ENCODE results near the gene TMEM60. TPM values are rescaled to one million over a fixed set of nuclear protein-coding genes. Genes with fewer than 3 reads are reported as not detected.

TMEM60 gene
- total and polyA plus RNA-seq, 11 donors: 5.4 to 16.3 (median 8.7) TPM

- WGBS, 4 donors: 74 to 83% (median 77%) methylated on average over 3 of the region's 3 CpGs
- no peaks in the 10 kb centered on the region for H3K27me3 ChIP-seq
- no peak for ATAC-seq
- TF ChIP-seq, protein P1, sequence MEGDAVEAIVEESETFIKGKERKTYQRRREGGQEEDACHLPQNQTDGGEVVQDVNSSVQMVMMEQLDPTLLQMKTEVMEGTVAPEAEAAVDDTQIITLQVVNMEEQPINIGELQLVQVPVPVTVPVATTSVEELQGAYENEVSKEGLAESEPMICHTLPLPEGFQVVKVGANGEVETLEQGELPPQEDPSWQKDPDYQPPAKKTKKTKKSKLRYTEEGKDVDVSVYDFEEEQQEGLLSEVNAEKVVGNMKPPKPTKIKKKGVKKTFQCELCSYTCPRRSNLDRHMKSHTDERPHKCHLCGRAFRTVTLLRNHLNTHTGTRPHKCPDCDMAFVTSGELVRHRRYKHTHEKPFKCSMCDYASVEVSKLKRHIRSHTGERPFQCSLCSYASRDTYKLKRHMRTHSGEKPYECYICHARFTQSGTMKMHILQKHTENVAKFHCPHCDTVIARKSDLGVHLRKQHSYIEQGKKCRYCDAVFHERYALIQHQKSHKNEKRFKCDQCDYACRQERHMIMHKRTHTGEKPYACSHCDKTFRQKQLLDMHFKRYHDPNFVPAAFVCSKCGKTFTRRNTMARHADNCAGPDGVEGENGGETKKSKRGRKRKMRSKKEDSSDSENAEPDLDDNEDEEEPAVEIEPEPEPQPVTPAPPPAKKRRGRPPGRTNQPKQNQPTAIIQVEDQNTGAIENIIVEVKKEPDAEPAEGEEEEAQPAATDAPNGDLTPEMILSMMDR (IDR thresholded peaks at IDR 0.05): no peak
- no peak for TF ChIP-seq POLR2A (IDR thresholded peaks at IDR 0.05)
- intact Hi-C loops (cut with DNase I): loop anchor here in 1 of 10 donors (10.0 kb wide), 1 partner anchor 231 kb away; the partner anchor contains the start of gene PTPN12
- no peaks in the 10 kb centered on the region for H3K9me3 ChIP-seq
- H3K4me3 ChIP-seq: no peak overlapping the region
- peaks cover 0 to 44% (median 24%) of the 10 kb centered on the region in 9 donors for H3K36me3 ChIP-seq
- DNase-seq: no peak
- no peak overlapping the region for H3K27ac ChIP-seq
- peaks cover 0 to 28% (median 2%) of the 10 kb centered on the region in 12 donors for H3K4me1 ChIP-seq
Observed at GRCh38 chr7:77765481-77765880, 32.8 kb downstream of the TMEM60 start.

DNA sequence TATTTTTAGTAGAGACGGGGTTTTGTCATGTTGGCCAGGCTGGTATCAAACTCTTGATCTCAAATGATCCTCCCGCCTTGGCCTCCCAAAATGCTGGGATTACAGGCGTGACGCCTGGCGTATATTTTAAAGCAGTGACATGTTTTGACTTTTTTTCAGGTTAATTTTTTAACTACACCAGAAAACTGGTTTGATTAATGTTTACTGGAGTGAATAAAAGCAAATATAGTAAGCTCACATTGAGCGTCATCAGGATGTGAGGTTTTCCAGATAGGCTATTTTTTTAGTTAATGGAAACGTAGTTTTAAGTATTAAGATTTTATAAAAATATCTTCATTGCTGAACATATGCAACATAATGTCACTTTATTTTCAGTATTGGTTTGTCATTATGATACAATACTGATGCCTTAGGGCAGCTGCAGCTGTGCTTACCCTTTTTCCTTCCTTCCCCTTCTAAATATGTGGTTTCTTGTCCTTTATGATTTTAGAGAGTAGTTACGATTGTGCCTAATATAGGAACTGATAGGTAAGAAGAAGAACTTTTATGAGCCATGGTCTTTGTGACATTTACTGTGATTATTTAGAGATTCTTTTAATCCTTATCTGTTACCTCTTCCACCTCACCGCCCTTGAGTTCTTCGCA is 37.3 kb downstream of the TMEM60 start:
- 89 to 91% (median 89%) methylated on average over 10 of the region's 10 CpGs for WGBS, 4 donors
- peaks cover 0 to 7% (median 0%) of the 10 kb centered on the region in 9 donors for H3K36me3 ChIP-seq
- peaks cover 0 to 45% (median 7%) of the 10 kb centered on the region in 12 donors for H3K4me1 ChIP-seq
- DNase-seq: no peak
- H3K9me3 ChIP-seq: no peaks in the 10 kb centered on the region
- TF ChIP-seq POLR2A (IDR thresholded peaks at IDR 0.05): no peak
- TF ChIP-seq, protein P1 (IDR thresholded peaks at IDR 0.05): no peak
- no peaks in the 10 kb centered on the region for H3K27me3 ChIP-seq
- no peak overlapping the region for H3K27ac ChIP-seq
- no peak for ATAC-seq
- intact Hi-C loops (cut with DNase I): loop anchor here in 2 of 10 donors (5.0 to 10.0 kb wide), 2 partner anchors 109 to 226 kb away; partner anchors contain the start of gene PTPN12 (in 1 of the 2)
- H3K4me3 ChIP-seq: no peak overlapping the region

GRCh38 chr7:77759294-77759889 is 38.8 kb downstream of the TMEM60 start:
- peaks cover 0 to 36% (median 7%) of the 10 kb centered on the region in 12 donors for H3K4me1 ChIP-seq
- TF ChIP-seq, protein P1 (IDR thresholded peaks at IDR 0.05): peak; percentile 71 to 92 (median 83)
- no peak for TF ChIP-seq POLR2A (IDR thresholded peaks at IDR 0.05)
- intact Hi-C loops (cut with DNase I): loop anchor here in 8 of 10 donors (2.0 to 10.0 kb wide), 10 partner anchors 62 to 322 kb away; partner anchors contain the start of gene RSBN1L (in 4 of the 8)
- WGBS, 4 donors: 1 to 5% (median 1%) methylated on average over 3 of the region's 3 CpGs
- ATAC-seq (peak in 3 of 4 donors; percentile 57 to 77 (median 74)), DNase-seq (peak in 2 of 5 donors; percentile 52)
- no peak overlapping the region for H3K4me3 ChIP-seq
- no peaks in the 10 kb centered on the region for H3K27me3 ChIP-seq
- peaks cover 0 to 4% (median 0%) of the 10 kb centered on the region in 9 donors for H3K36me3 ChIP-seq
- H3K9me3 ChIP-seq: no peaks in the 10 kb centered on the region
- peak overlapping the region in 1 of 12 donors; percentile 17 for H3K27ac ChIP-seq

DNA sequence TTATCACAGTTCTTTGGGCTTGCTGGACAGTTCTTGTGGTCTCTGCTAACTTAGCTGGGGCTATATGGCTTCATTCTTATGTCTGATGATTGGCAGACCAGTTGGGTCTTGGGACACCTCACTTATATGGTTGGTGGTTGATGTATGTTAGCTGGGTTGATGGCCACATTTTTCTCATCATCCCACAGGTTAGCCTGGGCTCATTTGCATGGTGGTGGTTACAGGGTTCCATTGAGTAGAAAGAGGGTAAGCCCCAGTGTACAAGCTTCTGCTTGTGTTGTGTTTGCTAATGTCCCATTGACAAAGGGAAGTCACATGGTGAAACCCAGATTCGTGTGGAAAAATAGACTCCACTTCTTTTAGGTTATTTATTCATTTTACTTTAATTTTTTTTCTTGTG is 40.6 kb downstream of the TMEM60 start:
- H3K4me1 ChIP-seq: peaks cover 0 to 34% (median 7%) of the 10 kb centered on the region in 12 donors
- no peak overlapping the region for H3K27ac ChIP-seq
- DNase-seq: no peak
- WGBS, 4 donors: 15 to 38% (median 21%) methylated on average over 1 of the region's 1 CpG
- TF ChIP-seq, protein P1 (IDR thresholded peaks at IDR 0.05): no peak
- no peak for TF ChIP-seq POLR2A (IDR thresholded peaks at IDR 0.05)
- intact Hi-C loops (cut with DNase I): loop anchor here in 7 of 10 donors (2.0 to 10.0 kb wide), 8 partner anchors 60 to 320 kb away; partner anchors contain the start of gene RSBN1L (in 4 of the 7)
- no peaks in the 10 kb centered on the region for H3K9me3 ChIP-seq
- no peak for ATAC-seq
- no peak overlapping the region for H3K4me3 ChIP-seq
- H3K36me3 ChIP-seq: peaks cover 0 to 4% (median 0%) of the 10 kb centered on the region in 9 donors
- H3K27me3 ChIP-seq: no peaks in the 10 kb centered on the region

Measured in heart left ventricle (tissue), 16 donors.